ENCODE results near the gene KDELR1. TPM values are rescaled to one million over a fixed set of nuclear protein-coding genes. Genes with fewer than 3 reads are reported as not detected.

KDELR1 gene
- total RNA-seq, 1 experiment from 2014 or later, result 198 TPM

- H2BK120ac ChIP-seq (ENCODE audit: low read depth, low read length, poor library complexity, severe bottlenecking), result no peak overlapping the region
- Mint-ChIP-seq H3K4me1 (peaks cover 46 to 76% of the 10 kb centered on the region in 2 experiments), H3K4me3 (peak overlapping the region in 1 of 2 experiments; percentile 66; a peak in 2 of 5 replicates), H3K27me3 (ENCODE audit: low read depth) (peaks cover 62% of the 10 kb centered on the region), H3K9me3 (no peaks in the 10 kb centered on the region; a peak in 1 of 5 replicates), H3K36me3 (ENCODE audit: insufficient read depth in 1 of 3, low read depth in 3 of 3) (no peaks in the 10 kb centered on the region; a peak in 1 of 7 replicates), H3K27ac (no peak overlapping the region; a peak in 1 of 7 replicates)
- peaks cover 20% of the 10 kb centered on the region for H3K23me2 ChIP-seq (ENCODE audit: insufficient read length, low read depth, low read length, poor library complexity, severe bottlenecking)
- no peaks in the 10 kb centered on the region; the same call in 1 of the 2 replicates for H3K79me2 ChIP-seq (ENCODE audit: insufficient read depth, low read length)
- no peaks in the 10 kb centered on the region for H4K20me1 ChIP-seq (ENCODE audit: control insufficient read depth, insufficient read depth, insufficient read length)
- no peak overlapping the region for H4K8ac ChIP-seq (replicated peaks; ENCODE audit: insufficient read length, low read depth, low read length)
- H2AFZ ChIP-seq (ENCODE audit: low read length), result no peak overlapping the region
- no peak overlapping the region for H3K4me2 ChIP-seq (ENCODE audit: insufficient read depth, insufficient read length, low read length)
- DNase-seq, result no peak
- no peak overlapping the region for H4K91ac ChIP-seq (ENCODE audit: insufficient read length, low read depth, low read length)
- no peak overlapping the region for H3K56ac ChIP-seq (ENCODE audit: insufficient read length, low read depth, low read length)
- no peak for TF ChIP-seq CTCF (conservative IDR thresholded peaks at IDR 0.05)
- H3K23ac ChIP-seq (ENCODE audit: insufficient read length, low read depth, low read length), result no peak overlapping the region
- no peak overlapping the region for H4K5ac ChIP-seq (ENCODE audit: insufficient read length, low read depth, low read length)
- H3K14ac ChIP-seq (ENCODE audit: insufficient read depth, low read length), result no peak overlapping the region
- peaks cover 9% of the 10 kb centered on the region; the same call in 1 of the 2 replicates for H3K4me1 ChIP-seq (ENCODE audit: insufficient read depth, low read length)
- no CpG with 5 or more reads among the region's 24 CpGs for WGBS (ENCODE audit: extremely low coverage, insufficient read length, low lambda C conversion rate)
- peaks cover 8% of the 10 kb centered on the region; the same call in 1 of the 2 replicates for H3K27me3 ChIP-seq (ENCODE audit: insufficient read depth, low read length)
- H2BK15ac ChIP-seq (ENCODE audit: low read depth, low read length), result no peak overlapping the region
- H2BK12ac ChIP-seq (ENCODE audit: insufficient read length, low read depth, low read length), result no peak overlapping the region
- H2BK5ac ChIP-seq (ENCODE audit: insufficient read length, low read length), result no peak overlapping the region
- no peak overlapping the region for H3K9ac ChIP-seq (ENCODE audit: extremely low read depth, insufficient read length, low read length)
- no peak overlapping the region for H3K18ac ChIP-seq (ENCODE audit: insufficient read length, low read depth, low read length)
- H3K4ac ChIP-seq (ENCODE audit: low read depth, low read length), result no peak overlapping the region
- no peak overlapping the region for H2BK20ac ChIP-seq (ENCODE audit: low read depth, low read length, poor library complexity, severe bottlenecking)
- H2AK5ac ChIP-seq (ENCODE audit: insufficient read length, low read length), result no peak overlapping the region
- H3K27ac ChIP-seq (ENCODE audit: insufficient read length, low read depth, low read length), result no peak overlapping the region
- no peak overlapping the region for H3T11ph ChIP-seq (ENCODE audit: low read length)
- H3K79me1 ChIP-seq (ENCODE audit: insufficient read depth, low read depth, low read length, poor library complexity, severe bottlenecking), result no peaks in the 10 kb centered on the region
- H3K9me3 ChIP-seq (ENCODE audit: control insufficient read depth, low read depth, low read length), result no peaks in the 10 kb centered on the region
Observed at GRCh38 chr19:48396016-48396823, 4.9 kb upstream of the KDELR1 start.
